HEK293 (cell line): Measurements from ENCODE around the gene ADPRHL1.

Experiments
- CTCF ChIA-PET: fragments of 350-600 bp; formaldehyde crosslinking; extraction: SDS; loops from one replicate; lab custom pipeline; 2021; ENCODE audit warnings: antibody characterized with exemption; lab: Yijun Ruan, JAX
- POLR2A ChIA-PET: fragments of 300-600 bp; formaldehyde crosslinking; extraction: SDS; loops from one replicate; lab custom pipeline; 2020; ENCODE audit warnings: antibody characterized with exemption, inconsistent platforms; lab: Yijun Ruan, JAX
- H3K27ac ChIP-seq: fragments of 200-500 bp; sonication (Bioruptor generic); 2 replicates; pipeline ENCODE4 v1.5.1; 2014; ENCODE audit warnings: low read depth, low read length, control low read depth, inconsistent platforms; ENCODE audit errors: extremely low read depth
- H3K36me3 ChIP-seq, 2 experiments: fragments of 200-500 bp in 1 of 2; sonication (Bioruptor generic) in 1 of 2; 1 replicate in 1 of 2; 2 replicates in 1 of 2; pipeline ENCODE4 v1.5.1; 2014 to 2017; ENCODE audit warnings: inconsistent platforms in 2 of 2, low read length in 2 of 2; ENCODE audit not compliant: control insufficient read depth in 2 of 2, insufficient read depth in 1 of 2
- H3K4me1 ChIP-seq: fragments of 200-500 bp; sonication (Bioruptor generic); 2 replicates; pipeline ENCODE4 v1.5.1; 2014; ENCODE audit warnings: mild to moderate bottlenecking, low read length, inconsistent platforms; ENCODE audit not compliant: control insufficient read depth, insufficient read depth
- H3K4me3 ChIP-seq: 2 replicates; pipeline ENCODE4 v1.5.1; 2011; ENCODE audit warnings: low read depth, mild to moderate bottlenecking, control low read depth, low read length, moderate library complexity
- H3K9me3 ChIP-seq: fragments of 200-500 bp; sonication (Bioruptor generic); 2 replicates; pipeline ENCODE4 v1.5.1; 2014; ENCODE audit warnings: low read depth, low read length, inconsistent platforms; ENCODE audit not compliant: control insufficient read depth, insufficient read depth
- GLIS2 ChIP-seq: fragments of 450-650 bp; formaldehyde crosslinking; IDR thresholded peaks from 2 replicates; pipeline ENCODE4 v1.5.1; 2016; ENCODE audit warnings: missing biosample characterization, missing genetic modification characterization
- HOXA7 ChIP-seq: sonication (generic); formaldehyde crosslinking; IDR thresholded peaks from 2 replicates; pipeline ENCODE4 v1.8.1; 2022; ENCODE audit warnings: missing genetic modification reagents, borderline replicate concordance
- HOXD13 ChIP-seq: sonication (generic); formaldehyde crosslinking; IDR thresholded peaks from 2 replicates; pipeline ENCODE4 v1.8.0; 2022; ENCODE audit warnings: missing genetic modification reagents, borderline replicate concordance
- ZBTB8A ChIP-seq: fragments of 450-650 bp; formaldehyde crosslinking; IDR thresholded peaks from 2 replicates; pipeline ENCODE4 v1.5.1; 2016; ENCODE audit warnings: missing biosample characterization, missing genetic modification characterization
- ZIC2 ChIP-seq: fragments of 450-650 bp; formaldehyde crosslinking; IDR thresholded peaks from 2 replicates; pipeline ENCODE4 v1.5.1; 2016; ENCODE audit warnings: missing biosample characterization, missing genetic modification characterization
- ZNF10 ChIP-seq: fragments of 450-650 bp; formaldehyde crosslinking; IDR thresholded peaks from 2 replicates; pipeline ENCODE4 v1.5.1; 2017; ENCODE audit warnings: missing biosample characterization, missing genetic modification characterization
- ZNF121 ChIP-seq: fragments of 450-650 bp; formaldehyde crosslinking; IDR thresholded peaks from 2 replicates; pipeline ENCODE4 v1.5.1; 2016; ENCODE audit warnings: missing biosample characterization, missing genetic modification characterization
- ZNF133 ChIP-seq: fragments of 450-650 bp; formaldehyde crosslinking; IDR thresholded peaks from 2 replicates; pipeline ENCODE4 v1.5.1; 2016; ENCODE audit warnings: missing biosample characterization, missing genetic modification characterization
- ZNF140 ChIP-seq: fragments of 450-650 bp; formaldehyde crosslinking; IDR thresholded peaks from 2 replicates; pipeline ENCODE4 v1.5.1; 2016; ENCODE audit warnings: missing biosample characterization, missing genetic modification characterization
- ZNF148 ChIP-seq: fragments of 450-650 bp; formaldehyde crosslinking; IDR thresholded peaks from 2 replicates; pipeline ENCODE4 v1.5.0; 2017; ENCODE audit warnings: missing biosample characterization, missing genetic modification characterization, borderline replicate concordance
- ZNF155 ChIP-seq: fragments of 450-650 bp; formaldehyde crosslinking; IDR thresholded peaks from 2 replicates; pipeline ENCODE4 v1.5.1; 2016; ENCODE audit warnings: missing biosample characterization, missing genetic modification characterization
- ZNF175 ChIP-seq: fragments of 450-650 bp; formaldehyde crosslinking; IDR thresholded peaks from 2 replicates; pipeline ENCODE4 v1.5.1; 2016; ENCODE audit warnings: missing biosample characterization, missing genetic modification characterization
- ZNF354C ChIP-seq: fragments of 450-650 bp; formaldehyde crosslinking; IDR thresholded peaks from 2 replicates; pipeline ENCODE4 v1.5.1; 2016; ENCODE audit warnings: missing biosample characterization, missing genetic modification characterization, low read depth, borderline replicate concordance
- ZNF416 ChIP-seq: fragments of 450-650 bp; formaldehyde crosslinking; IDR thresholded peaks from 2 replicates; pipeline ENCODE4 v1.5.1; 2016; ENCODE audit warnings: missing biosample characterization, missing genetic modification characterization
- ZNF423 ChIP-seq: fragments of 450-650 bp; formaldehyde crosslinking; IDR thresholded peaks from 2 replicates; pipeline ENCODE4 v1.5.1; 2016; ENCODE audit warnings: missing biosample characterization, missing genetic modification characterization
- ZNF530 ChIP-seq: fragments of 450-650 bp; formaldehyde crosslinking; IDR thresholded peaks from 2 replicates; pipeline ENCODE4 v1.5.1; 2016; ENCODE audit warnings: low read depth, missing biosample characterization, missing genetic modification characterization
- ZNF544 ChIP-seq: fragments of 450-650 bp; formaldehyde crosslinking; IDR thresholded peaks from 2 replicates; pipeline ENCODE4 v1.5.0; 2017; ENCODE audit warnings: missing biosample characterization, missing genetic modification characterization
- ZNF692 ChIP-seq: fragments of 450-650 bp; formaldehyde crosslinking; IDR thresholded peaks from 2 replicates; pipeline ENCODE4 v1.5.1; 2016; ENCODE audit warnings: missing biosample characterization, missing genetic modification characterization
- ZNF704 ChIP-seq: fragments of 450-650 bp; formaldehyde crosslinking; IDR thresholded peaks from 2 replicates; pipeline ENCODE4 v1.5.1; 2016; ENCODE audit warnings: missing biosample characterization, missing genetic modification characterization
- ZSCAN30 ChIP-seq: fragments of 450-650 bp; IDR thresholded peaks from 2 replicates; pipeline ENCODE4 v1.5.1; 2018; ENCODE audit warnings: missing biosample characterization, mild to moderate bottlenecking, missing genetic modification characterization, moderate library complexity

ADPRHL1 gene

GRCh38 chr13:113445791-113446487, 7.3 kb downstream of the ADPRHL1 start (continued):
- TF ChIP-seq ZNF148 (tag by site-specific recombination) (no peak), ZIC2 (tag by site-specific recombination) (peak; percentile 91), ZNF140 (tag by site-specific recombination) (no peak), ZNF544 (tag by site-specific recombination) (no peak), ZNF155 (tag by site-specific recombination) (no peak)
- TF ChIP-seq, all 188 proteins: peak for 2

- Histone ChIP-seq H3K9me3 (no peaks in the 10 kb centered on the region), H3K27ac (no peak overlapping the region), H3K4me1 (no peaks in the 10 kb centered on the region), H3K36me3 (peaks cover 0 to 28% of the 10 kb centered on the region in 2 experiments; a peak in 2 of 3 replicates), H3K4me3 (no peak overlapping the region)
- ChIA-PET POLR2A (interaction anchor here (0.6 kb wide), 1 partner anchor 14 kb away, joined by 3 read pairs; no protein-coding TSS in a partner anchor), CTCF (no interaction called here)
- no peak for TF ChIP-seq ZNF692 (tag by site-specific recombination)
- TF ChIP-seq ZNF10 (tag by site-specific recombination), result no peak
Measured at GRCh38 chr13:113443991-113444390, 9.3 kb downstream of the ADPRHL1 start.

- no peak overlapping the region for H3K27ac ChIP-seq
- TF ChIP-seq ZBTB8A (tag by site-specific recombination) (no peak), ZNF354C (tag by site-specific recombination) (no peak), ZNF10 (tag by site-specific recombination) (no peak)
- H3K9me3 ChIP-seq, result no peaks in the 10 kb centered on the region
- ChIA-PET CTCF (interaction anchor here (0.6 kb wide), 1 partner anchor 17 kb away, joined by 3 read pairs; no protein-coding TSS in a partner anchor), POLR2A (interaction anchor here (0.6 kb wide), 1 partner anchor 223 kb away, joined by 4 read pairs; no protein-coding TSS in a partner anchor)
- peaks cover 0 to 28% of the 10 kb centered on the region in 2 experiments; a peak in 2 of 3 replicates for H3K36me3 ChIP-seq
- H3K4me3 ChIP-seq, result no peak overlapping the region
- no peaks in the 10 kb centered on the region for H3K4me1 ChIP-seq
Measured at GRCh38 chr13:113442985-113443362, 10.3 kb downstream of the ADPRHL1 start.

- POLR2A ChIA-PET, result interaction anchor here (0.6 kb wide), 1 partner anchor 224 kb away, joined by 4 read pairs; no protein-coding TSS in a partner anchor
- H3K4me1 ChIP-seq, result no peaks in the 10 kb centered on the region
- peaks cover 0 to 25% of the 10 kb centered on the region in 2 experiments; a peak in 2 of 3 replicates for H3K36me3 ChIP-seq
- H3K9me3 ChIP-seq, result no peaks in the 10 kb centered on the region
- H3K4me3 ChIP-seq, result no peak overlapping the region
- TF ChIP-seq ZNF133 (no peak), ZNF530 (no peak), GLIS2 (no peak), ZNF416 (tag by site-specific recombination) (no peak), ZNF692 (tag by site-specific recombination) (no peak), ZNF704 (tag by site-specific recombination) (no peak), ZSCAN30 (tag by site-specific recombination) (no peak), ZNF121 (tag by site-specific recombination) (no peak), ZNF423 (no peak), HOXA7 (no peak), HOXD13 (no peak), ZNF175 (no peak)
- H3K27ac ChIP-seq, result no peak overlapping the region
- CTCF ChIA-PET, result interaction anchor here (0.6 kb wide), 1 partner anchor 17 kb away, joined by 3 read pairs; no protein-coding TSS in a partner anchor
Measured at GRCh38 chr13:113442354-113442984, 10.8 kb downstream of the ADPRHL1 start.
